NT2/D1 (cell line): ENCODE data around the gene MICALL2.

Source experiments
- DNase-seq: peaks from one replicate; pipeline ENCODE4 v3.0.0-alpha.2; 2011; ENCODE audit warnings: low read depth, low spot score
- H3K27me3 ChIP-seq: 2 replicates; pipeline ENCODE4 v1.6.0; 2011; ENCODE audit warnings: mild to moderate bottlenecking; ENCODE audit not compliant: insufficient read length, insufficient read depth
- H3K36me3 ChIP-seq: 2 replicates; pipeline ENCODE4 v1.6.1; 2011; ENCODE audit warnings: mild to moderate bottlenecking, low read length, mixed read lengths; ENCODE audit not compliant: insufficient read depth, insufficient read length
- H3K4me1 ChIP-seq: 2 replicates; pipeline ENCODE4 v1.5.1; 2011; ENCODE audit not compliant: insufficient read depth, insufficient read length
- H3K4me3 ChIP-seq: 2 replicates; pipeline ENCODE4 v1.5.1; 2011; ENCODE audit warnings: low read depth; ENCODE audit not compliant: insufficient read length
- H3K9ac ChIP-seq: 2 replicates; pipeline ENCODE4 v1.6.0; 2011; ENCODE audit warnings: low read depth; ENCODE audit not compliant: insufficient read length
- H3K9me3 ChIP-seq: 2 replicates; pipeline ENCODE4 v1.5.1; 2011; ENCODE audit warnings: mild to moderate bottlenecking, low read length; ENCODE audit not compliant: insufficient read depth
- SUZ12 ChIP-seq: IDR thresholded peaks from 2 replicates; pipeline ENCODE4 v1.6.1; 2011; ENCODE audit not compliant: insufficient read length, insufficient read depth; ENCODE audit errors: extremely low read depth
- YY1 ChIP-seq: IDR thresholded peaks from 2 replicates; pipeline ENCODE4 v1.6.1; 2011; ENCODE audit not compliant: insufficient read length, insufficient read depth
- ZNF274 ChIP-seq: IDR thresholded peaks from 2 replicates; pipeline ENCODE4 v1.6.1; 2011; ENCODE audit warnings: mild to moderate bottlenecking, low read depth, low read length

The MICALL2 gene

GRCh38 chr7:1413936-1414639 is 45.2 kb downstream of the MICALL2 start:
- TF ChIP-seq YY1 = no peak
- Histone ChIP-seq H3K4me1 (peaks cover 11% of the 10 kb centered on the region), H3K9me3 (no peaks in the 10 kb centered on the region), H3K4me3 (no peak overlapping the region), H3K27me3 (peaks cover 50% of the 10 kb centered on the region), H3K9ac (no peak overlapping the region), H3K36me3 (no peaks in the 10 kb centered on the region)
- DNase-seq = no peak

GRCh38 chr7:1412322-1413261 is 46.7 kb downstream of the MICALL2 start:
- Histone ChIP-seq H3K4me1 (peaks cover 8% of the 10 kb centered on the region), H3K27me3 (peaks cover 52% of the 10 kb centered on the region), H3K9me3 (no peaks in the 10 kb centered on the region), H3K36me3 (no peaks in the 10 kb centered on the region), H3K4me3 (peak overlapping the region; percentile 3), H3K9ac (no peak overlapping the region)
- TF ChIP-seq ZNF274 (no peak), YY1 (no peak), SUZ12 (no peak)
- peak; percentile 91 for DNase-seq

DNA sequence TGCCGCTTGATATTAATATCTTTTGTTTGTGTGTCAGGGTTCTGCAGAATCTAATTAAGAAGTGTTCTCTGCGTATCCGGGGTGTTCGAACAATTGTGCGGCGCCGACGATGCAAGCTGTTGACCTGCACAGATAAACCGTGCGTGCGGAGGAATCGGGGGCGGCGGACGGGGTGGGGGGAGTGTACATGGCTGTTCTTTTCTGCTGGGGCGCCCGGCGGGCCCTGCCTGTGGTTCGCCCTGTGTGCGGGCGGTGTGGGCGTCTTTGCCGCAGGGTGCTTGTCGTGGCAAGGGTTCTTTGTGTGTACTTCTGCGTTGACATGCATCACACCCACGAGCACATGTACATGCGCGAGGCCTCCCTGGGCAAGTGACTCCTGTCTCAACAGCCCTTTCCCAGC is 47.9 kb downstream of the MICALL2 start:
- no peak overlapping the region for H3K4me3 ChIP-seq
- DNase-seq = no peak
- H3K27me3 ChIP-seq = peaks cover 44% of the 10 kb centered on the region
- H3K4me1 ChIP-seq = peaks cover 14% of the 10 kb centered on the region
- no peak overlapping the region for H3K9ac ChIP-seq
- TF ChIP-seq YY1 (no peak), ZNF274 (no peak), SUZ12 (no peak)
- no peaks in the 10 kb centered on the region for H3K9me3 ChIP-seq
- no peaks in the 10 kb centered on the region for H3K36me3 ChIP-seq

DNA sequence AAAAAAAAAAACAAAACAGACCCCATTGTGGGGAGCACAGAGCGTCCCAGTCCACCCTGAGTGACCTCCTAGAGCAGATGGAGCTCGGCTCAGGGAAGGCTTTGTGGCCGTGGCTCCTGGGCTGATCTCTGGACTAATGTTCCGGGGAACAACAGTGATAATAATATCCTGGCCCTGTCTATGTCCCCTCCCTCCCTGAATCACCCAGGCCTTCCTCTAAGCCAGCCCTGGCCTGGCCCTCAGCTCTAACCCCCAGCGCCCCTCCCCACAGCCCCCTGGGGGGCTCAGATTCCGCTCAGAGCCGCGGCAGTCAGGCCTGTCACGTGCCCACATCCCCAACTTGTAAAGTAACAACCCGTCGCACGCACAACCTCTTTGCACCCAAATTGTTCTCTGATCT is 48.3 kb downstream of the MICALL2 start:
- peaks cover 41% of the 10 kb centered on the region for H3K27me3 ChIP-seq
- no peak for DNase-seq

DNA sequence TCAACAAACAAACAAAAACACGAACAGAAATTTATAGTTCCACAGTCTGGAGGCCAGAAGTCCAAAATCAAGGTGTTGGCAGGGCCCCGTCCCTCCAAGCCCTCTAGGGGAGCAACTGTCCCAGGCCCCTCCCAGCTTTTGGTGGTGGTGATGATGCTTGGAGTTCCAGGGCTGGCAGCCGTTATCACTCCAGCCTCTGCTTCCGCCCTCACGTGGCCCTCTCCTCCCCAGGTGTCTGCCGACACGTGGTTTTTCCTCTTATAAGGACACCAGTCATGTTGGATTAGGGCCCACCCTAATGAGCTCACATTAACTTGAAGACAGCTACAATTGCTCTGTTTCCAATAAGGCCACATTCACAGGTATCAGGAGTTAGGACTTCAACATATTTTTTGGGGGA is 49.7 kb downstream of the MICALL2 start:
- Histone ChIP-seq H3K27me3 (peaks cover 47% of the 10 kb centered on the region), H3K9ac (no peak overlapping the region), H3K9me3 (no peaks in the 10 kb centered on the region), H3K4me1 (peaks cover 15% of the 10 kb centered on the region), H3K4me3 (no peak overlapping the region), H3K36me3 (no peaks in the 10 kb centered on the region)
- no peak for TF ChIP-seq YY1
- no peak for TF ChIP-seq SUZ12
- no peak for TF ChIP-seq ZNF274
- no peak for DNase-seq

More for the DNA sequence above, 48.3 kb downstream of the MICALL2 start:
- H3K36me3 ChIP-seq = no peaks in the 10 kb centered on the region
- H3K9me3 ChIP-seq = no peaks in the 10 kb centered on the region
- no peak overlapping the region for H3K9ac ChIP-seq
- no peak overlapping the region for H3K4me3 ChIP-seq
- peaks cover 15% of the 10 kb centered on the region for H3K4me1 ChIP-seq
- TF ChIP-seq ZNF274 (no peak), SUZ12 (no peak), YY1 (no peak)

DNA sequence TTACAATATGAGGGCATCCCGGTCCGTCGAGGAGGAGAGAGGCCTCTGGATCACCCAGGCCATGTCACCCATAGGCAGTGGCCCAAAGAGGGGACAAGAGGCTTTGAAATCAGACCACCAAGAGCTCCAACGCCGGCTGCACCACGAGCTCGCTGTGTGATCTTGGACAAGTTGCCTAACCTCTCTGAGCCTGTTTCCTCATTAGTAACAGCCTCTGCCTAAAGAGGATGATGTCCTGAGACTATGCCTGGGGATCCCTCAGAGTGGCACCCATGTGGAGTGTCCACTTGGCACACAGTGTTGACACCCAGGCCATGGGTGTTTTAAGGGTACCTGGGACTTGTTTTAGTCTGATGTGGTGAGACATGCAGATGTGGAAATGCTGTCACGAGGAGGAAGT is 50.8 kb downstream of the MICALL2 start:
- Histone ChIP-seq H3K36me3 (no peaks in the 10 kb centered on the region), H3K4me3 (no peak overlapping the region), H3K9me3 (no peaks in the 10 kb centered on the region), H3K4me1 (peaks cover 18% of the 10 kb centered on the region), H3K9ac (no peak overlapping the region), H3K27me3 (peaks cover 48% of the 10 kb centered on the region)
- DNase-seq = no peak
- TF ChIP-seq ZNF274 = no peak
- TF ChIP-seq YY1 = no peak
- no peak for TF ChIP-seq SUZ12

DNA sequence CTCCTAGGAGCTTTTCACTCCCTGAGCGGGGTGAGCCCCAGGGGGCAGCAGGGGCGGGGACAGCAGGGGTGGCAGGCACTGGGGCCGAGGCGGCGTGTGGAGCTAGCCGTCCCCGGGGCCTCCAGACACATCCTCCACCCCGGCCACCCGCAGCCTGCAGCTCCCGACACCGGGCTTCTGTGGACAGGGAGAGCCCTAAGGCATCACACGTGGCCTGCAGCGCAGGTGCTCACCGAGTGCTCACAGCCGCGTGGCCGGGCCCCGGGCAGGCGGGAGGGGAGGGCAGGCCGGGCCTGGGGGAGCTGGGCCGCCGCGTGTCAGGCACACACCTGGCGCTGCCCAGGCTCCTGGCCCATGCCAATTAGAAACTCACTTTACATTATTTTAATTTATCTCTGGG is 51.4 kb downstream of the MICALL2 start:
- Histone ChIP-seq H3K9ac (peak overlapping the region; percentile 50), H3K4me1 (peaks cover 19% of the 10 kb centered on the region), H3K4me3 (no peak overlapping the region), H3K9me3 (no peaks in the 10 kb centered on the region), H3K36me3 (no peaks in the 10 kb centered on the region), H3K27me3 (peaks cover 49% of the 10 kb centered on the region)
- DNase-seq = no peak
- TF ChIP-seq ZNF274 = no peak
- TF ChIP-seq SUZ12 = no peak
- no peak for TF ChIP-seq YY1
